ENCODE measurements around the gene STK36.

Gene STK36

DNA sequence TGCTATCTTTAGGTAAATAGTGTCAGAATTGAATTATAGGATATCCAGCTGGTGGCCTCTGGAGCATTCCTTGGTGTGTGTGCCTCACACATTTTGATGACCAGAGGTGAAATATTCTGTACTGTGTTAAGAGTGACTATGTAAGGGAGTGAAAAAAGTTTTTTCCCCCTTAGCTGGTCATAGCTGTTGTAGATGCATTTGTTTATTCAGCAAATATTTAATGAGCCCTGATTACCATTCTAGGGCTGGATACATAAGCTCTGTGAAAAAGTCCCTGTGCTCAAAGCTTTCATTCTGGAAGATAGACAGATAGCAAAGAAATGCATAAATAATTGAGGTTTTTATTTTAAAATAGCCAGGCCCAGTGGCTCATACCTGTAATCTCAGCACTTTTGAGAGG, 49.6 kb downstream of the STK36 start:
- DNase-seq = no peak

DNA sequence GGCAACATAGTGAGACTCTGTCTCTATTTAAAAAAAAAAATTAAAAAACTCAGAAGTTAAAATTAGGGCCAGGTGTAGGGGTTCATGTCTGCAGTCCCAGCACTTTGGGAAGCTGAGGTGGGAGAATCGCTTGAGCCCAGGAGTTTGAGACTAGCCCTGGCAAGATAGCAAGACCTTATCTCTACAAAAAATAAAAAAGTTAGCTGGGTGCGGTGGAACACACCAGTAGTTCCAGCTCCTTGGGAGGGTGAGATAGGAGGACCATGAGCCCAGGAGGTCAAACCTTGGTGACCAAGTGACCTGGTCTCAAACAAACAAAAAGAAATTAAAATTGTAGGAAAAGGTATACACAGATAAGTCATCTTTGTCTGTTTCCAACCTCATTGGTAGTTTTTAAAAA, 50.0 kb downstream of the STK36 start:
- no peak for DNase-seq

DNA sequence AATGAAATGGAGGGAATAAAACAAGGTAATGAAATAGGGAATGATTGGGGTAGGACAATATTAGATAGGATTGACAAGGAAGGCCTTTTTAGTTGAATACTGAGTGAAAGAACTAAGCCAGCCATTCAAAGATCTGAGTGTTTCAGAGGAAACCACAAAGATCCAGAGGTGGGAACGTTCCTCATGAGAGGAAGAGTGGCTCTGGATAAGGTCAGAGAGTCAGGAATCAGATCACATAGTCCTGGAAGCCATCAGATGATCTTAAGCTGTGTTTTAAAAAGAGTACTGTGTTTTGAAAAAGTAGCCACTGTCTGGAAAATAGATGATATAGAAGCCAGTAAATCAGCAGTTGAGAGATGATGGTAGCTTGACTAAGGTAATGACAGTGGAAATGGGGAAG, 50.5 kb downstream of the STK36 start:
- DNase-seq = no peak

DNA sequence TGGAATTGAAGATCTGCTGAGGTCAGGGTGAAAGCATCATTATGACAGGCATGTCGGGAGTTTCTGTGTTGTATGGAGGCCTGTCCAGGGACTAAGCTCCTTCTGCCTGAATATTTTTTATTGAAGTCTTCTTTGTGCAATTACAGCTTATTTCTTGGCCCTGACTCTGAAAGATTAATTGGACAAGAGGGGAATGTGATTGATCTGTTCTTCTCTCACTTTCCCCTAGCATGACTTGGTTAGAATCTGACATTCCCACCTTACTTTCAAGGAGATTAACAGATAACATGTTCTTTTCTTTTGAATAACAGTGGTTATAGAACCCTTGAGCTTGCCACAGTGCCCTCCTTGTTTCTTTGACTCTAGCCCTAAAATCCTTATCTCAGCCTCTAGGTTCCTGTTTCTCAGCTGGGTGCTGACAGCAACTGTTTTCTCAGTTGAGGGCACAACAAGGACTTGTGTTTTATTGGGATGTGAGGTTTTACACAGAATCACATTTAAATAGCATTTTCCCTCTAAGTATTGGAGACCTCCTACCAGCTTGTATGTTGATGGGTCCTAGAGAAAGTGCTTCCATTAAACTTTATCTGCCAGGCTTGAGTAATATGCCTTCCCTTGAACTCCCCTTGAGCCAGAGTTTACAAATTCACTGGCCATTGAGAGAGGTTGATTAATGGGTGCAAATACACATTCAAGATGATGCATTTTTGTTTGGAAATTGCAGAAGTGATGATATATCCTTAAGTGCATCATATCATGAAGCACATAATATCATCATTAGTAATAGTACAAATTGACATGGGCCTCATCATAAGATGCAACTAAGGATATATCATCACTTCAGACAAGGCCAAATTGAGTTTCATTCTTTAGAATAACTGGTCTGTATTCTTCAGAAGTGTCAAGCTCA, 51.2 kb downstream of the STK36 start:
- no peak for DNase-seq

DNA sequence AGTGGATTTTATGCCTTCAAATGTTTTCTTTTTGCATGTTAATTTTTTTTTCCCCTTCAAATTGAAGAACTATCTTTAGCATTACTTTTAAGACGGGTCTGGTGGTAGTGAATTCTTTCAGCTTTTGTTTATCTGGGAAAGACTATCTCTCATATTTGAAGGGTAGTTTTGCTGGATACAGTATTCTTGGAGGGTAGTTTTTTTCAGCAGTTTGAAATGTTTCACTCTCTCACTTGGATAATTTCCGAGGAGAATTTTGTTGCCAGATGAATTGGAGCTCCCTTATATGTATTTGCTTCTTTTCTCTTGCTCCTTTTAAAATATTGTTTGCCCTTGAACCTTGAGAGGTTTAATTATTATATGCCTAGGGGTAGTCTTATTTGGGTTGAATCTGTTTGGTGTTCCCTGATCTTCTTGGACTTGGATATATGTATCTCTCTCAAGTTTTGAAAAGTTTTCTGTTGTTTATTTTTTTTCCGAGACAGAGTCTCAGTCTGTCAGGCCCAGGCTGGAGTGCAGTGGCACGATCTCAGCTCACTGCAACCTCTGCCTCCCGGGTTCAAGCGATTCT, 54.2 kb downstream of the STK36 start:
- DNase-seq = no peak

DNA sequence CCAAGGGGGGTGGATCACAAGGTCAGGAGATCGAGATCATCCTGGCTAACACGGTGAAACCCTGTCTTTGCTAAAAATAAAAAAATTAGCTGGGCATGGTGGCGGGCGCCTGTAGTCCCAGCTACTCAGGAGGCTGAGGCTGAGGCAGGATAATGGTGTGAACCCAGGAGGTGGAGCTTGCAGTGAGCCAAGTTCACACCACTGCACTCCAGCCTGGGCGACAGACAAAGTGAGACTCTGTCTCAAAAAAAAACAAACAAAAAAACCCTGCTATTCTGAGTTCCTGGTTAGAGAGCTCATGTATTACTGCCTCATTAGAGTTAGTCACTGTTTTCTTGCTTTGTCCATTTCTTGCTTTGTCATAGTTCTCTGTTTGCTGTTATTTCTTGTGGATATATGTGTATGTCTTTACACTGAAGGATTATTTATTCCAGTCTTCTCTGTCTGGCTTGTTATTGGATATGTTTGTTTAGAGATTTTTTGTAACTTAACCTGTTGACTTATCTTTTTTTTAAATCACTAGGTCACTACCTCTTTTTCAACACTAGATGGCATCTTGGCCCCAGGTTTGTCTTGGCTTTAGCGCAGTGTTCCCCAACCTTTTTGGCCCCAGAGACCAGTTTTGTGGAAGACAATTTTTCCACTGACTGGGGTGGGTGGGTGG, 55.7 kb downstream of the STK36 start:
- no peak for DNase-seq

DNA sequence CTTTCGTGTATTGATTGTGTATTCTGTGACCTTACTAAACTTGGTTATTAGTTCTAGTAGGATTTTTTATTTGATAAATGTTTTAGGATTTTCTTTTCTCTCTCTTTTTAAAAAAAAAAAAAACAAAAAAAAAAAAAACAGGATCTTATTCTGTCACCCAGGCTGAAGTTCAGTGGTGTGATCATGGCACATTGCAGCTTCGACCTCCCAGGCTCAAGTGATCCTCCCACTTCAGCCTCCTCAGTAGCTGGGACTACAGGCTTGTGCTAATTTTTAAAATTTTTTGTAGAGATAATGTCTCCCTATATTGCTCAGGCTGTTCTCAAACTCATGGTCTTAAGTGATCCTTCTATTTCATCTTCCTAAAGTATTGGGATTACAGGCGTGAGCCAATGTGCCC, 57.8 kb downstream of the STK36 start:
- DNase-seq = no peak

DNA sequence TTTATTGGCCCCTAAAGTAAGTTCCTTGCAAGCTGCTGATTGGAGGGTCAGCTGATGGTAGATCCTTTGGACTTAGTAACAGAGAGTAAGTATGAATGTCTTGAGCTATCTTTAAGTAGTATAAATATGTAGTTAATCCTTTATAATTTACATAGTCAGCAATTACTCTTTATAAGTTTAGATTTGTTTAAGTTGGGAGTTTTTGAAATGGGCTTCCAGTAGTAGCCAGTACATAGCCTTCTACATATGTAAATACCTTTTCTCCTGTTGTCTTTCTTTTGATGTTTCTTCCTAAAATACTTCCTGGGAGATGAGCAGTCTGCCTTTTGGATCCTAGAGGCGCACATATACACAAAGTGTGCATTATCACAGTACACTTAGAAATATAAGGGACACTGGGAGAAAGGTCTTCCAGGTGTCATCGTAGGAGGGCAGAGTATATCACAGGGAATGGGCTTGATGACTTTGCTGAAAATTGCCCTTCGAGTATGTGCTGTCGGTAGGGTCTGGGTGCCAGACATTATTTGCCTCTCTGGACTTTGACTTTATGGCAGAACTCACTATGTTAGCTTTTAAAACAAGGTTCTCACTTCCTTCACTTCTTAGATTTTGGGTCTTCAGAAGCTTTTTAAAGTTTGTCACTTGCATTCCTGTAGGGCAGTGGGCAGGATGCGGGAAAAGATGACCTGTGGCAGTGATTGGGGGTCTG, 60.3 kb downstream of the STK36 start:
- DNase-seq = no peak

DNA sequence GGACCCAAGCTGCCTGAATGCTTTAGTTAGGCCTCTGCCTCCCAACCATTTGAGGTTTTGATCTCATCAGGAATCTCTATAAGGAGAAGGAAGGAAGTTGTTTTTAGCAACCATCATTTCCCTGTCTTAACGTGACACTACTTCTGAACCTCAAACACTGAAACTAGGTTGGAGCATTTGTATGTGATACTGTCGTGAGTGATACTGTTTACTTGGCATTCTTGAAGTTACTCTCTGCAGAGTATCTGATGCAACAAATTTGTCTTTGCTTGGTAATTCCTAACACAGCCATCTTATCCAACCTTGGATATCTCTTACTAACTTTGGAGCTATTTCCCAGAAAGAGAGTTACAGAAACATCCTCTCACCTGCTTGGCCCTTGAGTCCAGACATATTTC, 60.9 kb downstream of the STK36 start:
- no peak for DNase-seq

DNA sequence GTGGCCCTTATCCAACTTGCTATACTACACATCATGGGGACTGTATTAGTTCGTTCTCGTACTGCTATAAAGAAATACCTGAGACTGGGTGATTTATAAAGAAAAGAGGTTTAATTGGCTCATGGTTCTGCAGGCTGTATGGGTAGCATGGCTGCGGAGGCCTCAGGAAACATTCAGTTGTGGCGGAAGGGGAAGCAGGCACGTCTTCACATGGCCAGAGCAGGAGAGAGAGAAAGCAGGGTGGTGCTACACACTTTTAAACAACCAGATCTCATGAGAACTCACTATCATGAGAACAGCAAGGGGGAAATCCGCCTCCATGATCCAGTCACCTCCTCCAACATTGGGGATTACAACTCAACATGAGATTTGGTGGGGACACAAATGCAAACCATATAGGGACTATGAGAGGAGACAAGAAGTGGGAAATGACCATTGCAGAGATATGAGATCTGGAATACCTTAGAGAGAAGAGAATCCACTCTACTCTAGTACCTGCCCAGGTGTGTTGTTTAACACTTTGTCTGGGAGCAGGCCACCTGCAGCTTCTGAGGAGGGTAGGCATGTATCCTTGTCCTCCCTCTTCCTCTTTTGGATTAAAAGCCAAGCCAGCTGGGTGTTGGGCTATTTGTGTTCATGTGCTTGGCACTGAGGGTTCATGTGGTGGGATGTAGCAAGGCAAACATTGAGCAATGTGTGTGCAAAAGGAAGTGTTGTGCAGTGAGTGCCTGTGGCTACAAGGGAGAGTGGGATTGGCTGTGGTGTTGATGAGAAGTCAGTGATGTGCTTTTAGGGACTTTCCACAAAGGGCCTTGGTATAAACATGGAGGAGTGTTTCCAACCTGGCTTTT, 61.5 kb downstream of the STK36 start:
- DNase-seq = peak; percentile 22

DNA sequence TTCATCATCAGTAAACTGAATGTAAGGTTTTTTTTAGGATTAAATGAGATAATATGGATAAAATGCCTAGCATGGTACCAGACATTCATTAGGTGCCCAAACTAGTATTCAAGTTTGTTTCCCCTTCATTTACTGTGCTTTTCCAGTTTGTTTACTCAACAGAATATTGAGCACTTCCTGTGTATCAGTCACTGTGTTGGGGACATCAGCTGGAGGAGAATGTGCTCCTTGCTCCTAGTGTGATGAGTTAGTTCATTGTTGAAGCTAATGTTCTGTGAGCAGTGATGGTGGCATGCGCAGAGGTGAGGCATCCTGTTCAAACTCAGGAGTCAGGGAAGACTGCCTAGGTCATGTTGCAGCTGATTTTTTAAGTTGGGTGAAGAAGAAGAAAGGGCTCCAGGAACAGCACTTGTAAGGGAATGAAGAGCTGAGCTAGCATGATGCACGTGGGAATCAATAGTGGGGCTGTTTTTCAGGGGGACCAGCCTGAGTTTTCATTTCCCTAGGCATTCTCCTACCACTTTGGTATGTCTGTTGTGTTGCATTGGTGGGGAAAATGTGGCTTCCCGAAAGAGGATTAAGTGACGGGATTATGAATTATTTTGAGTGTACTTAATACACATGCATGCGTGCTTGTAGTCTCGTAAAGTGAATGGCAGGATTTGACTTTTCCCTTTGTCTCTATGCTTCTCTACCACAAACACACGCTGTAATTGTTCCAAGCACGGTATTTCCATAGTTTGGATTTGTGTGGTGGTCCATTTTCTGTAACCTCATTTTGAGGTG, 62.5 kb downstream of the STK36 start:
- no peak for DNase-seq

DNA sequence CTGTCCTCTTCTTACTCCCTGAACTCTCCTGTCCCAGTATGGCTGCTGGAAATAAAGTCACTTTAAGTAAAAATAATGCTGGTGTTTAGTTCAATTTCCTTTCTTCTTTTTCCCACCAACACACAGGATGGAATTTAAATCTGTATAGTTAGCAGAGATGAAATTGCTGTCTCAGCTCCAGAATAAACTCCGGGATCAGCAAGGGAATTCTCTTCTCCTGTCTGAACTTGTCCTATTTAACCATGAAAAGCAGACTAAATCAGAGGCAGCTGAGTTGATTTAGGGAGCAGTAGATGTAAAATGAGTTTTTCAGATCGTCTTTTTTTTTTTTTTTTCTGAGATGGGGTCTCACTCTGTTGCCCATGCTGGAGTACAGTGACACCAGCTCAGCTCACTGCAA, 64.6 kb downstream of the STK36 start:
- DNase-seq = no peak

DNA sequence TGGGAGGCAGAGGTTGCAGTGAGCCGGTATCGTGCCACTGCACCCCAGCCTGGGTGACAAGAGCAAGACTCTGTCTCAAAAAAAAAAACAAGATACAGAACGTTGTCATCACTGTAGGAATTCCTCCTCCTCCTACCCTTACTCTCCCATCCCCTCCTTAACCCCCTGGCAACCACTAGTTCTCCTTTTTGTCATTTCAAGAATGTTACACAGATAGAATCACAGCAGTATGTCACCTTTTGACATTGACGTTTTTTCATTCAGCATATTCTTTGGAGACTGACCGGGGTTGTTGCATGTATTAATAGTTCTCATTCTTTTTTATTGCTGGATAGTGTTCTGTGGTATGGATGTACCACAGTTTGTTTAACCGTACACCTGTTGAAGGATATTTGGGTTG, 71.2 kb downstream of the STK36 start:
- DNase-seq = no peak

DNA sequence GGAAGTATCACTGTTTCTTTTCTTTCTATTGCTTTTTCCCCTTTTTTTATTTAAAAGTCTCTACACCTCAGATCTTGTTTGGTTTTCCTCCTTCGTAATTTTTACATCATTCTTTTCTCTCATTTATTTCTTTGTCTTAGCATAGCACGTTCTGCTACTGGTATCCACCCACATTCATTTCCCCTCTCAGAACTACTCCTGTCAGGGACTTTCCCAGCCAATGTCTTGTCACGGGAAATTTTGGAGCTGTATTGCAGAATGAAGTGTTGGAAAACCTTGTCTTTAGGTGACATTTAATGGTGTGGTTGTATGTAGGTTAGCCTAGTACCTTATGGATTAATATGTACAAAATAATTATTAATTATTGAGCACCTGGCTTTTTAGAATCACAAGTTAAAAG, 72.7 kb downstream of the STK36 start:
- peak; percentile 17 for DNase-seq

DNA sequence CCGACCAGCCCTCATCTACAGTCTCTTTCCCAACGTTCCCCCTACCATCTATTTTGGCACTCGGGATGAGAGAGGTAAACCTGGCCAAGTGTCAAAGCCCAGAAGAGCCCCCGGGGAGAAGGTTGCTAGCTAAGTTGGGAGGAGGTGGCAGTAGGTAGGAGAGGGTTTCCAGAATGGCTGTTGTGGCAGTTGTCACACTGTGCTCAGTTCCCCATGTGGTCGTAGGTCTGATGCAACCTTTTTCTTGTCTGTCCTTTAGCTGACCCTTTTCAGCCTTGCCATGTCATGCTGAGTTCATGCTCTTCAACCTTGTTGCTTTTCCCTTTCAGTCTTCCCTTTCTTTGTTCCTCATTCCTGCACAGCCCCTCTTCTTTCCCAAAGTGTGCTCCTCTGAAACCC, 73.3 kb downstream of the STK36 start:
- no peak for DNase-seq

DNA sequence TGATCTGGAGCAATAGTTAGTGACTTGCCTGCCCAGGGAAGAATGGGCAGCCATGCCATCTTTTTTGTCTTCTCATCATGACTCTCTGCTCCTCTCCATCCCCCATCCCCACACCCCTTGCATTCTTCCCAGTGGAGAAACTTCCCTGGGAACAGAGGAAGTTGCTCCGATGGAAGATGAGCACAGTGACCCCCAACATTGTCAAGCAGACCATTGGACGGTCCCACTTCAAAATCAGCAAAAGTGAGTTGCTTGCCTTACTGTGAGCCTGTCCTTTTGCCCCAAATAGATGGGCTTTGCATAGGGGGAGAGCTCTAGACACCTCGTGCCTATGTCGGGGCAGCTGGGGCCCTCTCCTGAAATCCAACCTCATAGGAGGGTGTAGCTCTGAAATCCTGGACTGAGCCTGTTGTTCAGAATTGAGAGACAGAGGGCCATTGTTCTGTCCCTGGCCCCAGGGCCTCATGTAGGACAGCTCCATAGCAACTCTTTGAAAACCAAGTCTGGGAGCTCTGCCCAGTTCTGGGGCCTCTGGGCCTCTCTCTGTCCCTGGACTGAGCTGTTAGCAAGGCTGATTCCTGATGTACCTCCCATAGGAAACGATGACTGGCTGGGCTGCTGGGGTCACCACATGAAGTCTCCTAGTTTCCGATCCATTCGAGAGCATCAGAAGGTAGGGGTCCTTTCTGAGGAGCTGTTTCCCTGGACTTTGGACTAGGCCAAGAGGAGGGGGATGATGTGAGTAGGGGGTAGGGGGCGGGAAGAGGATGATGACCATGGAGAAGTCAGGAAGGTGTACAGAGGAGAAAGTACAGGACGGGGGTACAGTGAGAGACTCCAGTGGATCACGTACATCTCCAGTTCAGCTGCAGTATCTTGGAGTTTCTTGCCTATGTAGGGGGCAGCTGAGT, 73.9 kb downstream of the STK36 start:
- DNase-seq = no peak

DNA sequence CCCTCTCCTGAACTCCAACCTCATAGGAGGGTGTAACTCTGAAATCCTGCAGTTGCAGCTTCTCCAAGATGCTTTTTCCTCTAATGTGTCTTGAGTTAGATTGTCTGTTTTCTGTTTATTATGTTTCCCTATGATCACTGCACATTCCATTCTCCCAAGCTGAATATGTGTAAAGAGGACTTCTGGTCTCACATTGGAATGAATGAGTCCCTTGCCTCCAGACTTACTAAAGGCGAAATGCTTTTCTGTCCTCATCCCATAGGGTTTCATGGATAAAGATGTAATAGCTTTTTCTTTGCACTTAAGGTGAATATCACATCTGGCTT, 74.5 kb downstream of the STK36 start:
- no peak for DNase-seq

DNA sequence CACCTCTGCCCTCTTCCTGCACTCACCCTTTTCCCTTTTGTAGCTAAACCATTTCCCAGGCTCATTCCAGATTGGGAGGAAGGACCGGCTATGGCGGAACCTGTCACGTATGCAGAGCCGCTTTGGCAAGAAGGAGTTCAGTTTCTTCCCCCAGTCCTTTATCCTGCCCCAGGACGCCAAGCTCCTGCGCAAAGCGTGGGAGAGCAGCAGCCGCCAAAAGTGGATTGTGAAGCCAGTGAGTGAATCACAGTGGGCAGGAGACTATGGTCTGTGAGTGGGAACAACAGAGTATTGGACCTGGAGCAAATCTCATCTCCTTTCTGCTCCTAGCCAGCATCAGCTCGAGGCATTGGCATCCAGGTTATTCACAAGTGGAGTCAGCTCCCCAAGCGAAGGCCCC, 75.1 kb downstream of the STK36 start:
- DNase-seq = no peak

DNA sequence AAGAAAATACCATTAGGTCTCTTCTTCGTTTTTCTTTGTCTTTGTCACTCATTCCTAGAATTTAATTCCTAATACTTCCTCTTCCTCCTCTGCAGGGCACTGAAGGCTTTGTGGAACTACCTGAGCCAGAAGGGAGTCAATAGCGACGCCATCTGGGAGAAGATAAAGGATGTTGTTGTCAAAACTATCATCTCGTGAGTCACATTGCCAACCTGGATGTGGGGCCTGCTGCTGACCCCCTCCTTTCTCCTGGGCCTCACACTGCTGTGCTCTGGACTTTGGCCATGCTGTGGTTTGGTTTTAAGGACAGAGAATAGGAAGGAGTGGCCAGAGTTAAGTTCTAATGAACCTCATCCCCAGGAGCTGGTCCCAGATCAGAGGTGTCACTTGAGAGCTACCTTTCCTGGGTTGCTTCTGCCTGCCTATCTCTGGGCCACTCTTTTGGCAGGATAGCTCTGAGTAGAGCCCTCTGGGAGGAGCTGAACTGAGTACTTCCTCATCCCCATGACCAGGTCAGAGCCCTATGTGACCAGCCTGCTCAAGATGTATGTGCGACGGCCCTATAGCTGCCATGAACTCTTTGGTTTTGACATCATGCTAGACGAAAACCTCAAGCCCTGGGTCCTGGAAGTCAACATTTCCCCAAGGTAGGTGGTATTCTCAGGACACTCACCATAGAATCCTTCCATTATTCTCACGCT, 77.0 kb downstream of the STK36 start:
- DNase-seq = no peak

Measured in stimulated activated CD4-positive, alpha-beta T cell treated with anti-CD3 and anti-CD28 coated beads, Interleukin-4, amount 100 ng/mL, for 24 hours (primary cell).